NCI-H460 (cell line): ENCODE data around the gene LGR5. TPM values are rescaled to one million over a fixed set of nuclear protein-coding genes. Genes with fewer than 3 reads are reported as not detected.

Experiments used
- DNase-seq: peaks from one replicate; pipeline ENCODE4 v3.0.0-alpha.2; 2016; ENCODE audit warnings: low read depth; ENCODE audit errors: extremely low read depth
- total RNA-seq: library from RNA; depleted of rRNA; stranded (reverse); fragments of >200 nt; shearing (Covaris generic); gene quantifications from 2 replicates; pipeline ENCODE4 v1.2.3, GENCODE V29; 2014

The LGR5 gene
- total RNA-seq, 1 experiment from 2014 or later: not detected

DNA sequence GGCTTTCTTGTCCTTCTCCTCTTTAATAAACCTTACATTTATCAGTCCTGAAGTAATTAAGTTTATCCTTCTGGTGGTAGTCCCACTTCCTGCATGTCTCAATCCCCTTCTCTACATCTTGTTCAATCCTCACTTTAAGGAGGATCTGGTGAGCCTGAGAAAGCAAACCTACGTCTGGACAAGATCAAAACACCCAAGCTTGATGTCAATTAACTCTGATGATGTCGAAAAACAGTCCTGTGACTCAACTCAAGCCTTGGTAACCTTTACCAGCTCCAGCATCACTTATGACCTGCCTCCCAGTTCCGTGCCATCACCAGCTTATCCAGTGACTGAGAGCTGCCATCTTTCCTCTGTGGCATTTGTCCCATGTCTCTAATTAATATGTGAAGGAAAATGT lies 144.8 kb downstream of the LGR5 start:
- DNase-seq: no peak

DNA sequence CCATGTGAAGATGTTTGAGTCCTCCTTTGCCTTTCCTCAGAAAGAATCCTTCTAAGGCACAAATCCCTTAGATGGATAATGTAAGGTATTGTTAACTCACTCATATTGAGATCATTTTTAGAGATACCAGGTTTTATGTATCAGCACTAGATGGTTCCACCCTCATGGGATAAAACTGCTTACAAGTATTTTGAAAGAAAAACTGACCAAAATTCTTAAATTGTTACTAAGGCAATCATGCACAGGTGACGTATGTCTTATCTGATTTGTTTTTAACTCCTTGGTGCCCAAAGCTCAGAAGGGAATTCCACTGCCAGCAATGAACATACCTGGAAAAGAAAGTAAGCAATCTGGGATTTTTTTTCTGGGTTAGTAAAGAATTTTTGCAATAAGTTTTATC lies 145.6 kb downstream of the LGR5 start:
- no peak for DNase-seq

GRCh38 chr12:71587012-71587411 lies 147.4 kb downstream of the LGR5 start:
- DNase-seq: no peak

- no peak for DNase-seq
Measured at GRCh38 chr12:71589478-71589881, 149.9 kb downstream of the LGR5 start.

DNA sequence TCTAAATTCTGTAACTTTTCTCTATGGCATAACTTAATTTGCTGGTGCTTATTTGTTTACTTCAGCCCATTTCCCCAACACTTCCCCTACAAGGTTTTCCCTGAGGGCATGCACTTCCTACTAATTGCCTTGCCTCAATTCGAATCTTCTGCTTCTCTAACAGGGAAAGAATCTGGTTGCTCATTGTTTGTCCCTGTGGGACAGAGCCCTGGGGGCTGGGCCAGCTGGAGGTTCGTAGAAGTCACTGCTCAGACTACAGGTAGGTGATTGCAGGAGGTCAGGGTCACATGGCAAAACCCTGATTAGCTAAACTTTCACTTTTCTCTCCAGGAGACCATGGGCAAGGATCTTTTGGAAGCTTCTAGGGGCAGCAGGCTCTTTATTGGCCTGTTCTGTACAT lies 152.0 kb downstream of the LGR5 start:
- no peak for DNase-seq

- DNase-seq: no peak
Measured at GRCh38 chr12:71592841-71593240, 153.2 kb downstream of the LGR5 start.

- DNase-seq: peak; percentile 33
Measured at GRCh38 chr12:71594214-71594948, 154.8 kb downstream of the LGR5 start.

DNA sequence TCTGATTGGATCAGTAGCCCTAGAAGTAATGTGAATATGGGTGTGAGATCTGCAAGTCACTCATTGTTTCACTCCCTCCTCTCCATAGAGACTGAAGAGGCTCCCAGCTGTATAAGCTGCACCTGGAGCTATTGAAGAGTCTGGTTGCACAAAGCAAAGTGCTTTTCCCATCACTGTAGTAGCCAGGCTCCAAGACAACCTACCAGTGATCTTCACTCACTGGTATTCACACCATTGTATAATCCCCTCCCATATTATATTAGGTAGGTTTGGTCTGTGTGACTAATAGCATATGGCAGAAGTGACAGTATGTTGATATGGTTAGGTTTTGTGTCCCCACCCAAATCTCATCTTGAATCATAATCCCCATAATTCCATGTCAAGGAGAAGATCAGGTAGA lies 159.6 kb downstream of the LGR5 start:
- no peak for DNase-seq

DNA sequence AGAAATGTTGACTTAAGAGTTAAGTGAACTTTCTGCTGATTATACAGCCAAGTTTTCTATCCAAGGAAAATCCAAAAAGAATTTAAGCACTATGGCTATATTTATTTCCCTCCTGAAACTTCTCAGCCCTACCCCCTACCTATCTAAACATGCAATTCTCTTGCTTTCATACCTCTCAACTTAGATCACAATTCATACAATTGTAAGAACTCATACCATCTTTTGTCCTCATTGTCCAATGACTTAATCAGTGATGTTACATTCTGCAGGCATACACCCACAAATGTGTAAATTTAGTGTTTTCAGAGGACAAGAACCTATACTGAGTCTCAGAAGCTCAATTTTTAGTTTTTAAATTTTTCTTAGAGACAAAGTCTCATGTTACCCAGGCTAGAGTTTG lies 161.9 kb downstream of the LGR5 start:
- no peak for DNase-seq

DNA sequence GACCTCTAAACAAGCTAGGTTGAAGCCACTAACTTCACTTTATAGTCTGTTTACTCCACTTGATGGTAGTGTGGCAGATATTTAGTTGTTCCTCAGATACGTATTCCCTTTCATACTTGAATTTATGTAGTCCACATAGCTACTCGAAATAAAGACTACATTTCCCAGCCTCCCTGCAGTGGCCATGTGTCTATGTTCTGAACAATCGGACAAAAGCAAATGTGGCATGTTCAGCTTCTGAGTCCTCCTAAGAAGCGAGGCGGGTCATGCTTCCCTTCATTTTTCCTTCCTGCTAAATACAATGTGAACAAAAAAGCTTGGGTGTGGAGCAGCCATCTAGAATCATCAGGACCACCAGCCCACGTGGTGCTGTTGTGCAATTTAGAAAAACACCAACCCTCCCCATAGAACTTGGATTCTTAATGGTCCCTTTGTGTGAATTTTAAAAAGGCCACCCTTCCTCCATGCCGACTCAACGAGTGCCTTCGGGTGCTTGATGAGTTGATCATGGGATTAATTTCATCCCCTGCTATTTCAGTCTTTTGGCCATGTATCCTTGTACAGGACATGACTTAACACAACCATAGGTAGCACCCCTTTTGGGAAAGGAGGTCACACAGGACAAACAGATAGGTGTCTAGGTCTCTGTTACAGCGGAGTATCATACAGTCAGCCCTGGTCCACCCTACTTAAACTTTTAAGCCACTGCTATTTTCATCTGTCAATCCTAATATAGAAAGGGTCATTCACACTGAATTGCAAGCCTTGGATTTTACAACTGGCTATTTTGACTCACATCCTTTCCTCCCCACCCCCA lies 163.4 kb downstream of the LGR5 start:
- no peak for DNase-seq

- DNase-seq: no peak
Measured at GRCh38 chr12:71605039-71605438, 165.4 kb downstream of the LGR5 start.

- DNase-seq: no peak
Measured at GRCh38 chr12:71607494-71608330, 168.1 kb downstream of the LGR5 start.

GRCh38 chr12:71610031-71610795 lies 170.6 kb downstream of the LGR5 start:
- DNase-seq: no peak

DNA sequence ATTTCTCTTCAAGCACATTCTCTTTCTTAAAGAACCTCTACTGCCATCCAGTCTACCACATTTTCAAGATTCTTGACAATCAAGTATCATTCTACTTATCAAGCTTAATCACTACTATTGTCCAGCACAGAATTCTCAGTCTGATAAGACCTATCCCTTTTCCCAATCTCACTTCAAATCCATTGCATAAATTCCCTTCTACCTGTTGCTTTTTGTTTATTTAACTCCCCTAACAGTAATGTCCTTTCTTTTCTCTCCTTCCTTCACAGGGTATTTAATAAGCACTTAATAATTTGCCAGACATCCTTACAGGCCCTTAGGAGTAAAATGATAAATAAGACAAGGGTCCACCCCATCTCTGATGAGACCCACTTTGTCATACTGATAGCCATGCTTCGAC lies 182.3 kb downstream of the LGR5 start:
- DNase-seq: no peak

DNA sequence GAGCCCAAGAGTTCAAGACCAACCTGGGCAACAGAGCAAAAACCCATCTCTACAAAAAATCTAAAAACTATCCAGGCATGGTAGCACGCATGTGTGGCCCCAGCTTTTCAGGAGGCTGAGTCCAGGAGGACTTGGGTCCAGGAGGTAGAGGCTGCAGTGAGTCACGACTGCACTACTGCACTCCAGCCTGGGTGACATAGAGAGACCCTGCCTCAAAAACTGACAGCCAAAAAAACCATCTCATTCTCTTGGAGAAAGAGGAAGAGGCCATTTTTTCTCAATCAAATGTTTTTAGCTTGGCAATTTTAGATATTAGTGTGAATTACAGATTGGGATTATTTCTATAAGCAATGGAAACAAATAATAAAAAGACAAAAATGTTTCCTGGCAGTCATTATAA lies 185.9 kb downstream of the LGR5 start:
- DNase-seq: no peak

GRCh38 chr12:71626098-71626497 lies 186.5 kb downstream of the LGR5 start:
- DNase-seq: no peak

DNA sequence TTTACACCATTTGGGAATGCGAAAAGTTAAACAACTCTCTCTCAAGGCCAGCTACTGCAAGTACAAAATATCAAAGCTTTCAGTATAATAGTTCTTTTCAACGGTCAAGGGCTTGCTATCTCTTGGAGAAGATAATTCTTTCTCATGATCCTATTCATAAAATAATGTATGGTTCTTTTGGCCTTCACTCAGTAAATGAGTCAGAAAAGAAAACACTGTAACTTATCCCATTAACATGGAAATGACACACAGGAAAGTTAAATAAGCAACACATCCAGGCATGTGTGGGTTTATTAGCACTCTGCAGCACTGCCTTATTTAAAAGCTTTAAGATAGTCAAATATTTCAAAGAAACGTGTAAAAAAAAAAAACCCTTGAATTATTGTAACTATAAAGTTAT lies 187.2 kb downstream of the LGR5 start:
- DNase-seq: no peak

- DNase-seq: no peak
Measured at GRCh38 chr12:71627438-71628002, 187.9 kb downstream of the LGR5 start.
